Kidney epithelial cell (primary cell): ENCODE measurements around the gene TMEFF1. TPM values are rescaled to one million over a fixed set of nuclear protein-coding genes. Genes with fewer than 3 reads are reported as not detected.

Experiments used
- DNase-seq: peaks from one replicate; pipeline ENCODE4 v3.0.0-alpha.2; 2010; ENCODE audit warnings: low read depth
- H3K27me3 ChIP-seq: 2 replicates; pipeline ENCODE4 v1.6.0; 2011; ENCODE audit warnings: low read length; ENCODE audit not compliant: control insufficient read depth, insufficient read depth
- H3K36me3 ChIP-seq: 2 replicates; pipeline ENCODE4 v1.5.1; 2011; ENCODE audit warnings: low read length; ENCODE audit not compliant: control insufficient read depth, insufficient read depth
- H3K4me3 ChIP-seq: 2 replicates; pipeline ENCODE4 v1.5.1; 2011; ENCODE audit warnings: low read depth, mild to moderate bottlenecking, control low read depth, low read length
- CTCF ChIP-seq: IDR thresholded peaks from 2 replicates; pipeline ENCODE4 v1.5.1; 2011; ENCODE audit warnings: mild to moderate bottlenecking, moderate library complexity, low read length, control low read depth, inconsistent platforms; ENCODE audit not compliant: insufficient read depth, poor library complexity, severe bottlenecking
- total RNA-seq: library from RNA; depleted of rRNA; stranded (reverse); fragments of >200 nt; gene quantifications from 2 replicates; pipeline ENCODE4 v1.2.3, GENCODE V29; 2015

Gene TMEFF1
- total RNA-seq, 1 donor from 2014 or later = 23.4 TPM

DNA sequence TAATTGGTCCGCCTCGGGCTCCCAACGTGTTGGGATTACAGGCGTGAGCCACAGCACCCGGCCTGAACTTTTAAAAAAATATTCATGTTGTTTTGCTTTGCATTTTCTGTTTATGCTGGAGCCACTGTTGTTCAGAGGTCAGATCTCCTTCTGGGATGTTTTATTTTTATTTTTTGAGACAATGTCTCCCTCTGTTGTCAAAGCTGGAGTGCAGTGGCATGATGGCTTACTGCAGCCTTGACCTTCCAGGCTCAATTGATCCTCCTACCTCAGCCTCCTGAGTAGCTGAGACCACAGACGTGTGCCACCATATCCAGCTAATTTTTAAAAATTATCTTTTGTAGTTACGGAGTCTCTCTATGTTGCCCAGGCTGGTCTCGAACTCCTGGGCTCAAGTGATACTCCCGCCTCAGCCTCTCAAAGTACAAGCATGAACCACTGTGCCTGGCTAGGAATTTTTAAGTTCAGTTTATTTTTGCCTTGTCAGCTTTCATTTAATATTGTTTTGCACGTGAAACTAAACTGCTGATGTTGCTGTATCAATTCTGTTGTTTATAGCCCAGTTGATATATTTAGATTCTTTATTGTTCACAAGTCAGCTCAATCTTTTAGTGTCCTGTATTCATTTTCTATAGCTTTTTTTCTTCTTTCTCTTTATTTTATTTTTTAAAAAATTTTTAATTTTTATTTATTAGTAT lies 13.7 kb downstream of the TMEFF1 start:
- Histone ChIP-seq H3K27me3 (no peaks in the 10 kb centered on the region), H3K4me3 (no peak overlapping the region), H3K36me3 (no peaks in the 10 kb centered on the region)
- no peak for DNase-seq
- TF ChIP-seq CTCF = no peak

- TF ChIP-seq CTCF = no peak
- H3K36me3 ChIP-seq = no peaks in the 10 kb centered on the region
- DNase-seq = no peak
- H3K27me3 ChIP-seq = no peaks in the 10 kb centered on the region
- no peak overlapping the region for H3K4me3 ChIP-seq
Measured at GRCh38 chr9:100488177-100488576, 15.2 kb downstream of the TMEFF1 start.

- DNase-seq = no peak
- no peak for TF ChIP-seq CTCF
- Histone ChIP-seq H3K27me3 (no peaks in the 10 kb centered on the region), H3K36me3 (no peaks in the 10 kb centered on the region), H3K4me3 (no peak overlapping the region)
Measured at GRCh38 chr9:100489836-100490235, 16.9 kb downstream of the TMEFF1 start.

DNA sequence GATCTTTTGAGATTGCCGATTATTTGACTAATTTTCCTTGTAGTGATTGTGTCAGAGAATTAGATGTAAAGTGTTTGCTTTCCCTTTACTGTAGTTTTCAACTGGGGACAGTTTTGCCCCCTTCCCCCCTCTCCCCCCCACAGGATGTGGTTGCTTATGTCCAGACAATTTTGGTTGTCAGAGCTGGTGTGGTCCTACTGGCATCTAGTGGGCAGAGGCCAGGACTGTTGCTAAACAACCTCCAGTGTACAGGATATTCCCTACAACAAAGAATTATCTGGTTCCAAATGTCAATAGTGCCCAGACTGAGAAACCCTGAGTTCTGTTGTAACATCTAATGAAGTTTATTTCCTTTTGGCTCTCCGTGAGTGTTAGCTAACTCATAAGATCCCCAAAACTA lies 20.0 kb downstream of the TMEFF1 start:
- no peak for DNase-seq
- no peak for TF ChIP-seq CTCF

DNA sequence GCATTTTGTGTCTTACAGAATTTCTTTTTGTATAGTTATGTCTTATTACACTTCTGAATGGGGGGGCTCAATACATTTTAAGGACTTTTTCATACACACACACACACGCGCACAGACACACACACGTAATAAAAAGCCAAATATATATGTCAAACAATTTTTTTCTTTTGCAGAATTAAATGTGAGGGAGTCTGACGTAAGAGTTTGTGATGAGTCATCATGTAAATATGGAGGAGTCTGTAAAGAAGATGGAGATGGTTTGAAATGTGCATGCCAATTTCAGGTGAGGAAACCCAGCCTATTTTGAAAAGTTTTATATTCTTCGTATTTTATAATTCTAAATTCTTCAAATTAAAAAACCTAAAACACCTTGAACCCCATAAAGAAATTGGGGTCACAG lies 25.6 kb downstream of the TMEFF1 start:
- Histone ChIP-seq H3K4me3 (no peak overlapping the region), H3K36me3 (no peaks in the 10 kb centered on the region), H3K27me3 (no peaks in the 10 kb centered on the region)
- no peak for DNase-seq
- TF ChIP-seq CTCF = no peak

More for the DNA sequence above, 20.0 kb downstream of the TMEFF1 start:
- Histone ChIP-seq H3K36me3 (no peaks in the 10 kb centered on the region), H3K4me3 (no peak overlapping the region), H3K27me3 (no peaks in the 10 kb centered on the region)

DNA sequence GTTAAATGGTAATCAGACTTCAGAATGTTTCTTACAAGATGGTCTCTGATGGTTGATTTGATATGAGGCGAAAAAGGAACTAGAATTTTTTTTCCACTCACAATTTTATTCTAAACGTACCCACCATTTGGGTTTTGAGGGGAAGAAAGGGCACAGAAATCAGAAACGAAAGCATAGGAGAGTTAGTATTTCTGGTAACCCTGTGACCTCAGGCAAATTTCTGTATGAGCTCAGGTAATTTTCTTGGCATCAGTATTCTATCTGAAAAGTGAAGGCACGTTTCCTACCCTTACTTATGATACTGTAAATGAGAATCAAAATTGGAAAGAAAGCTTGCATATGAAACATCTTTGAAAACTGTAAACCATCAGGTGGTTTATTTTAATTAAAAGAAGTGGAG lies 26.5 kb downstream of the TMEFF1 start:
- Histone ChIP-seq H3K27me3 (no peaks in the 10 kb centered on the region), H3K36me3 (no peaks in the 10 kb centered on the region), H3K4me3 (no peak overlapping the region)
- no peak for TF ChIP-seq CTCF
- no peak for DNase-seq
